Uterine smooth muscle cell (primary cell): ENCODE measurements around the gene ERN2. TPM values are rescaled to one million over a fixed set of nuclear protein-coding genes. Genes with fewer than 3 reads are reported as not detected.

ENCODE experiments used
- total RNA-seq: library from RNA; depleted of rRNA; stranded (reverse); fragments of >200 nt; gene quantifications from 2 replicates; pipeline ENCODE4 v1.2.3, GENCODE V29; 2014

ERN2 gene
- total RNA-seq, result 0.12 and 0.77 TPM in 2 replicates

DNA sequence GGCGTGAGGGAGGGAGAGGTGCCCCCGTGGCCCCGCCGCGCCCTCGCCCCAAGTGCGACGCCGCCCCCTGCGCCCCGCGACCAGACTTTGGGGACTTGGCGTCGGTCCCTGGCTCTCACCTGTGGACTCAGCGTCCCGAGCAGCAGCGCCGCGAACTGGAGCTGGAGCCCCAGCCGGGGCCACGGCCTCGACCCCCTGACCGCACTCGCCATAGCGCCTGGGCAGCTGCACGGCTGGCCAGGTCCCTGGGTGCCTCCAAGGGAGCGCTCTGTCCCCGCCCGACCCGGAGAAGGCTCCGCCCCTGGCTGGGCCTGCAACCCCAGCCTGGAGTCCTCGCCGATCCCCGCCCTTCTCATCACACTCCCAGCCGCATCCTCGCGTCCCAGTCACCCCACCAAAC is at the start of gene ERN2:
Gene ERN2, minus strand, starts transcription at position 247 of the 400 bp plus-strand sequence. Its CDS starts 35 bp downstream, at position 212.

DNA sequence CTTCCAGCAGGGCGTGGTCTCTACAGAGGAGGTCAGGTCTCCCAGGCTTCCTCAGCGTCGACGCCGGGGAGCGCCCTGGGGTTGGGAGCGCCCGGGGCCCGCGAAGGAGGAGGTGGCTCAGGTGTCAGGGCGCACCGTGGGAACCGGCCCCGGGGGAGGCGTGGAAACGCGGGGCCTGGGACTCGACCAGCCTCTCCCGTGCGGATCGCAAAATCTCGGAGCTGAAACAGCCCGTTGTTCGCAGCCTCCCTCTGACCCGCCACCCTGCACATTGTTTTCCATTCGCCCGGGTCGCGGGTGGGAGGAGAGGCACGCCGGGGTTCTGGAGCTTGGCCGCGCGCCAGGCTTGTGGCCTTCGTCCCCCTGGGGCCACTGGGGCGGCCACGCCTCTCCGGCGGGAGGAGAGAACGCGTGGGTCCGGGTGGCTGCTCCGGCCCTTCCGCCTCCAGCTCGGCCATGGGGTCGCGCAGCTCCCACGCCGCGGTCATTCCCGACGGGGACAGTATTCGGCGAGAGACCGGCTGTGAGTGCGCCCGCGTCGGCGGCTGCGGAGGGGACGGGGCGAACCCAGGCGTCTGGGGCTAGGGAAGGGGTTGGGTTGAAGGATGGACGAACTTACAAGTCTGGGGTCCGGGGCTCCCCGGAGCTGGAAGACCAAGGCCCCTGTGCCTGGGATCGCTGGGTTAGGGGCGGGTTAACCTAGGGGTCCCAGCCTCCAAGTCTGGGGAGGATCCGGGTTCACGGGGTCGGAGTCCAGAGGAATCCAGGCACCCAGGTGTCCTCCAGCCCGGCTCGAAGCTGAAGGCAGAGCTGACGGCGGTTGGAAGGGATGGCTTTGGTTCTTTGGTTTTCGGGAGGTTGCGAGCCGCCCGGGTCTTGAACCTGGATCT is 41.8 kb upstream of the ERN2 start, which contains the start of gene CHP2:
Gene CHP2, plus strand, starts transcription at position 433 of the 890 bp plus-strand sequence. Its CDS starts 24 bp downstream, at position 457.

DNA sequence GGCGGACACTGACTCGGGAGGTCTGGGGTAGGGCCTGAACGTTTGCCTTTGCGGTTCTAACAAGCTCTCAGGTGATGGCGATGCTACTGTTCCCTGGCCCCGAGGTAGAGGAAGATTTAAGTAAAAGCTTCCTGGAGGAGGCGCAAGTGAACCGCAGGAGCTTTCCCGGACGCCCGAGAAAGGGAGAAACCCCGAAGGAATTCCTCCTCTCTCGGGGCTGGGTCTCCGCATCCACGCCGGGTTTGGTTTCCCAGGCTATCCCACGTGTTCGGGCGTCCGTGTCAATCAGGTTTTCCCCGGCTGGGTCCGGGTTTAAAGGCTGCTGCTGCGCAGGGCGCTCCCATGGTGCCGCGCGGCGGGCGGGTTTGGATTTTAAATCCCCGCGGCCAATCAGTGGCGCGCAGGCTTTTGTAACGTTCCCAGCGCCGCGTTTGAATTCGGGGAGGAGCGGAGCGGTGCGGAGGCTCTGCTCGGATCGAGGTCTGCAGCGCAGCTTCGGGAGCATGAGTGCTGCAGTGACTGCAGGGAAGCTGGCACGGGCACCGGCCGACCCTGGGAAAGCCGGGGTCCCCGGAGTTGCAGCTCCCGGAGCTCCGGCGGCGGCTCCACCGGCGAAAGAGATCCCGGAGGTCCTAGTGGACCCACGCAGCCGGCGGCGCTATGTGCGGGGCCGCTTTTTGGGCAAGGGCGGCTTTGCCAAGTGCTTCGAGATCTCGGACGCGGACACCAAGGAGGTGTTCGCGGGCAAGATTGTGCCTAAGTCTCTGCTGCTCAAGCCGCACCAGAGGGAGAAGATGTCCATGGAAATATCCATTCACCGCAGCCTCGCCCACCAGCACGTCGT is 34.4 kb downstream of the ERN2 start, which contains the start of gene PLK1:
Gene PLK1, plus strand, starts transcription at position 460 of the 844 bp plus-strand sequence. Its CDS starts 44 bp downstream, at position 504.

DNA sequence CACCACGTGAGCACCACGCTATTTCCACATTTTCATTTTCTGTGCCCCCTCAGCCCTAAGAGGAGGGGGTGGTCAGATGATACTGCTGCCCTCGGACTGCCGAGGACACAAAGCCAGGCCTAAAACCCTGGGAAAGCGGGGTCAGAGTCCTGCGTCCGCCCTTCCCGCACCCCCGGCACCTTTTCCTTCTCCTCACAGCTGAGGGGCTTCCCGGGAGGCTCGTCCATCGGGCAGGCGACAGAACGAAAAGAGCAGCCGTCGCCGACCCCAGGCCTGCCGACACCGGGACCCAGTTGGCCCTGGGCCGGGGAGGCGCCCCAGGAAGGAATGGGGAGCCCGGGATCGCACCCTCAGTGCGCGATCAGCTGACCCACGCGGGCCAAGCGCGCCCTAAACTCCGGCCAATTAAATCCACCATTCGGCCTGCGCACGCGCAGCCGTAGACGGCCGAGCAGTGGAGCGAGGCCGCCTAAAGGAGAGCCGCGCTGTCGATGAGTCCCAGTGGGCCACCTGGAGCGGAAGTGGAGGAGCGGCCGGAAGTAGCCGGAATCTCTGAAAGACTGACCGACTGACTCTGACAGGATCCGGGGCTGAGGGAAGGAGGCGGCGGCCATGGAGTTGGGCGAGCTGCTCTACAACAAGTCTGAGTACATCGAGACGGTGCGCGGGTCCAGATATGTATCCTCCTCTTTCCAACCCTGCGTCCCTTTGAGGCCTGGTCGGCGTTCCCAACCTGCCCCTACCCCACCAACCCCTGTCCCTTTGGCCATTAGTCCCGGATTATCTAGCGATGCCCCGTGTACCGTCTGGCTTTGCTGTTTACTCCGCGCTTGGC is 71.9 kb downstream of the ERN2 start, which contains the start of the genes DCTN5 and PALB2:
Gene DCTN5, plus strand, starts transcription at position 536 of the 835 bp plus-strand sequence. Its CDS starts 77 bp downstream, at position 613.
Gene PALB2, minus strand, starts transcription at position 380 of the 835 bp plus-strand sequence. Its CDS starts 153 bp downstream, at position 227.

Other genes starting within 250 kb of the ERN2 start
- 31.0 and 40.7 TPM in 2 replicates for gene GGA2, start 202.7 kb downstream of the ERN2 start, total RNA-seq
- gene EARS2, start 155.9 kb downstream of the ERN2 start, total RNA-seq, result 52.2 and 55.1 TPM in 2 replicates
- 107 and 141 TPM in 2 replicates for gene UBFD1, start 155.5 kb downstream of the ERN2 start, total RNA-seq
- 83.5 and 96.4 TPM in 2 replicates for gene NDUFAB1, start 116.9 kb downstream of the ERN2 start, total RNA-seq
- gene PALB2, start 71.9 kb downstream of the ERN2 start, total RNA-seq, result 8.7 and 15.5 TPM in 2 replicates
- 49.9 and 84.7 TPM in 2 replicates for gene DCTN5, start 71.8 kb downstream of the ERN2 start, total RNA-seq
- 16.6 and 49.4 TPM in 2 replicates for gene PLK1, start 34.3 kb downstream of the ERN2 start, total RNA-seq
- gene CHP2, start 41.8 kb upstream of the ERN2 start, total RNA-seq, result not detected in 2 replicates
- gene PRKCB, start 122.8 kb upstream of the ERN2 start, total RNA-seq, result 1.00 and 2.4 TPM in 2 replicates